OCI-LY1 (cell line): ENCODE measurements around the gene TMEM267.

Source experiments
- H2AFZ ChIP-seq: fragments of 200-600 bp; sonication (generic), shearing (Covaris generic); 2 replicates; pipeline ENCODE4 v1.6.0; 2014; ENCODE audit warnings: antibody characterized with exemption, mild to moderate bottlenecking, low read length
- H3F3A ChIP-seq: fragments of 200-600 bp; sonication (generic), shearing (Covaris generic); 2 replicates; pipeline ENCODE4 v1.6.0; 2014; ENCODE audit warnings: mild to moderate bottlenecking, antibody characterized with exemption, low read length, moderate library complexity; ENCODE audit not compliant: insufficient read depth
- H3K27ac ChIP-seq: fragments of 200-600 bp; sonication (generic); 2 replicates; pipeline ENCODE4 v1.5.1; 2014; ENCODE audit warnings: low read length, mixed run types, mild to moderate bottlenecking, low read depth; ENCODE audit not compliant: poor library complexity, severe bottlenecking
- H3K27me3 ChIP-seq: fragments of 200-600 bp; sonication (generic); 2 replicates; pipeline ENCODE4 v1.6.0; 2014; ENCODE audit warnings: antibody characterized with exemption, mild to moderate bottlenecking, low read length, moderate library complexity; ENCODE audit not compliant: insufficient read depth
- H3K36me3 ChIP-seq: fragments of 200-600 bp; sonication (generic); 2 replicates; pipeline ENCODE4 v1.6.1; 2014; ENCODE audit warnings: mild to moderate bottlenecking, antibody characterized with exemption, low read length, moderate library complexity, mixed read lengths; ENCODE audit not compliant: insufficient read depth
- H3K4me1 ChIP-seq: fragments of 200-600 bp; sonication (generic); 2 replicates; pipeline ENCODE4 v1.5.1; 2014; ENCODE audit warnings: mild to moderate bottlenecking, low read length, moderate library complexity; ENCODE audit not compliant: insufficient read depth, severe bottlenecking
- H3K4me2 ChIP-seq: fragments of 200-600 bp; sonication (generic), shearing (Covaris generic); 2 replicates; pipeline ENCODE4 v1.6.1; 2014; ENCODE audit warnings: low read length
- H3K4me3 ChIP-seq: fragments of 200-600 bp; sonication (generic); 2 replicates; pipeline ENCODE4 v1.5.1; 2014; ENCODE audit warnings: low read length, low read depth, mild to moderate bottlenecking, mixed read lengths; ENCODE audit not compliant: poor library complexity, severe bottlenecking
- H3K79me2 ChIP-seq: fragments of 200-600 bp; shearing (Covaris generic); 2 replicates; pipeline ENCODE4 v1.6.1; 2016; ENCODE audit warnings: mixed run types, low read length, mixed read lengths; ENCODE audit not compliant: insufficient read depth
- H3K9ac ChIP-seq: fragments of 200-600 bp; sonication (generic), shearing (Covaris generic); 2 replicates; pipeline ENCODE4 v1.6.1; 2014; ENCODE audit warnings: mild to moderate bottlenecking, low read length, mixed read lengths
- H3K9me2 ChIP-seq: fragments of 200-600 bp; sonication (generic), shearing (Covaris generic); 2 replicates; pipeline ENCODE4 v1.6.1; 2014; ENCODE audit warnings: low read depth, mild to moderate bottlenecking, low read length, mixed read lengths
- H3K9me3 ChIP-seq: fragments of 200-600 bp; shearing (Covaris generic); 2 replicates; pipeline ENCODE4 v1.6.1; 2014; ENCODE audit warnings: low read length, mixed read lengths
- H4K20me1 ChIP-seq: fragments of 200-600 bp; sonication (generic), shearing (Covaris generic); 2 replicates; pipeline ENCODE4 v1.6.0; 2016; ENCODE audit warnings: mild to moderate bottlenecking, low read length; ENCODE audit not compliant: insufficient read depth
- EZH2 ChIP-seq: fragments of 200-600 bp; sonication (generic), shearing (Covaris generic); IDR thresholded peaks from 2 replicates; pipeline ENCODE4 v1.8.0; 2017; ENCODE audit warnings: borderline replicate concordance, mixed run types, mild to moderate bottlenecking, antibody characterized with exemption, low read length, moderate library complexity, mixed read lengths
- TF ChIP-seq, protein P1 (sequence below): fragments of 200-600 bp; sonication (generic), shearing (Covaris generic); IDR thresholded peaks from 2 replicates; pipeline ENCODE4 v1.5.1; 2017; ENCODE audit warnings: mild to moderate bottlenecking, antibody characterized with exemption, low read length, moderate library complexity, mixed read lengths

Gene TMEM267

DNA sequence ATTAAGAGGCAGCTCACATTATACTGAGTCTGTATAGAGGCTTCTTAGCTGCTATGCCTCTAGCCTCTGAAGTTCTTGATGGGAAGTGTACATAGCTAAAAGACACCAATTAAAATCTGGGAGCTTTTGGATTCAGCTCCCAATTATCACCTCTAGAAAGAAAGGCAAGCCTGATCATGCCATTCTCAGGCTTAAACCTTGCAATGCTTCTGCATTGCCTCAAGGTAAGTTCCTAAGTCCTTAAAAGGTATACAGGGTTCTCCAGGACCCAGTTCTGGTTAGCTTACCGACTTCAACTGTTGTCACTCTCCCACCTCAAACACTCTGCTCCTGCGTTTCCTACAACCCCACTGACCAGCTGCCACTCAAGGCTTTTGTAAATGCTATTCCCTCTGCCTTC, 54.0 kb downstream of the TMEM267 start:
- Histone ChIP-seq H3K27ac (no peak overlapping the region), H3K4me2 (no peak overlapping the region), H3F3A (no peaks in the 10 kb centered on the region), H4K20me1 (no peaks in the 10 kb centered on the region), H3K4me1 (no peaks in the 10 kb centered on the region), H3K9me3 (no peaks in the 10 kb centered on the region), H3K79me2 (no peaks in the 10 kb centered on the region), H3K36me3 (no peaks in the 10 kb centered on the region), H2AFZ (no peak overlapping the region), H3K4me3 (no peak overlapping the region), H3K9me2 (no peaks in the 10 kb centered on the region), H3K9ac (no peak overlapping the region), H3K27me3 (no peaks in the 10 kb centered on the region)
- TF ChIP-seq, protein P1, sequence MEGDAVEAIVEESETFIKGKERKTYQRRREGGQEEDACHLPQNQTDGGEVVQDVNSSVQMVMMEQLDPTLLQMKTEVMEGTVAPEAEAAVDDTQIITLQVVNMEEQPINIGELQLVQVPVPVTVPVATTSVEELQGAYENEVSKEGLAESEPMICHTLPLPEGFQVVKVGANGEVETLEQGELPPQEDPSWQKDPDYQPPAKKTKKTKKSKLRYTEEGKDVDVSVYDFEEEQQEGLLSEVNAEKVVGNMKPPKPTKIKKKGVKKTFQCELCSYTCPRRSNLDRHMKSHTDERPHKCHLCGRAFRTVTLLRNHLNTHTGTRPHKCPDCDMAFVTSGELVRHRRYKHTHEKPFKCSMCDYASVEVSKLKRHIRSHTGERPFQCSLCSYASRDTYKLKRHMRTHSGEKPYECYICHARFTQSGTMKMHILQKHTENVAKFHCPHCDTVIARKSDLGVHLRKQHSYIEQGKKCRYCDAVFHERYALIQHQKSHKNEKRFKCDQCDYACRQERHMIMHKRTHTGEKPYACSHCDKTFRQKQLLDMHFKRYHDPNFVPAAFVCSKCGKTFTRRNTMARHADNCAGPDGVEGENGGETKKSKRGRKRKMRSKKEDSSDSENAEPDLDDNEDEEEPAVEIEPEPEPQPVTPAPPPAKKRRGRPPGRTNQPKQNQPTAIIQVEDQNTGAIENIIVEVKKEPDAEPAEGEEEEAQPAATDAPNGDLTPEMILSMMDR: no peak
- TF ChIP-seq EZH2: no peak

DNA sequence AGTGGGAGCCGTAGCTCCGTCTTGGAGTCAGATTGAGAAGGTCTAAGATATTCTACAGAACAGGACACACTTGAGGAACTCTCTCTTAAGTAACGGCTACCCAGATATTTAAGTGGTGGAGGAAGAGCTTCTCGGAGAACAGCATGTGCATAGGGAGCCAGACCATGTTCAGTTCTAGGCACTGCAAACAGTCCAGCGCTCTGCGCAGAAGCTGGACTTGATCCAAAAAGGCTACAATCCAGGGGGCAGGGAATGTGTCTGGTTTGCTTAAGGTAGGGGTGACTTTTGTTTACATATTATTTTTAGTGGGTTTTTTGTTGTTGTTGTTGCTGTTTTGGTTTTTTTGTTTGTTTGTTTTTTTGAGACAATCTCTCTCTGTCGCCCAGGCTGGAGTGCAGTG, 54.6 kb downstream of the TMEM267 start:
- no peaks in the 10 kb centered on the region for H3F3A ChIP-seq
- no peaks in the 10 kb centered on the region for H3K36me3 ChIP-seq
- H4K20me1 ChIP-seq: no peaks in the 10 kb centered on the region
- H3K27me3 ChIP-seq: no peaks in the 10 kb centered on the region
- no peaks in the 10 kb centered on the region for H3K9me3 ChIP-seq
- no peak overlapping the region for H3K9ac ChIP-seq
- H3K9me2 ChIP-seq: no peaks in the 10 kb centered on the region
- H3K4me1 ChIP-seq: no peaks in the 10 kb centered on the region
- TF ChIP-seq, protein P1: no peak
- no peak for TF ChIP-seq EZH2
- H3K4me3 ChIP-seq: no peak overlapping the region
- no peak overlapping the region for H2AFZ ChIP-seq
- H3K4me2 ChIP-seq: no peak overlapping the region
- H3K27ac ChIP-seq: no peak overlapping the region
- H3K79me2 ChIP-seq: no peaks in the 10 kb centered on the region

DNA sequence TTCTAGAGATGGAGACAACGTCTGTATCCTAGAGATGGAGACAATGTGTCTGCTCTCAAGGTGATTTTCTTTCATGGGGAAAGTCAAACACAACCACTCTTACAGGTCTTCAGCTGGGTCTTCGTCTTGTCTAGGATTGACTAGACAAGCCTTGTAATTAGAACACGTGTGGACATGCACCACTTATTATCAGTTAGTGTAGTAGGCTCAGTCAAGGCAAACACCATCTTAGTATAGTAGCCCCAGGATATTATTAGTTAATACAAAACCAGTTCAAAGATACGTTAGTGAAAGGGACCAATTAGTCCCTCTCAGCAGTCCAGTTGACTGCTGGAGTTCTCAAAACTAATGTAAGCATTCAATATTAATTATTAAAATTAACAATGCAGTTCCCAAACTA, 56.4 kb downstream of the TMEM267 start:
- no peaks in the 10 kb centered on the region for H3K36me3 ChIP-seq
- no peak overlapping the region for H3K4me3 ChIP-seq
- no peak for TF ChIP-seq EZH2
- TF ChIP-seq, protein P1: no peak
- no peaks in the 10 kb centered on the region for H3K9me3 ChIP-seq
- no peaks in the 10 kb centered on the region for H3K79me2 ChIP-seq
- H3K9ac ChIP-seq: no peak overlapping the region
- H3K4me1 ChIP-seq: no peaks in the 10 kb centered on the region
- H4K20me1 ChIP-seq: no peaks in the 10 kb centered on the region
- no peak overlapping the region for H3K4me2 ChIP-seq
- no peaks in the 10 kb centered on the region for H3F3A ChIP-seq
- H3K9me2 ChIP-seq: no peaks in the 10 kb centered on the region
- H2AFZ ChIP-seq: no peak overlapping the region
- H3K27me3 ChIP-seq: no peaks in the 10 kb centered on the region
- no peak overlapping the region for H3K27ac ChIP-seq
